WI38 (cell line): Measurements from ENCODE around the gene TMC6.

Experiments used
- H3K4me3 ChIP-seq: 2 replicates; pipeline ENCODE4 v1.5.1; 2011; ENCODE audit warnings: low read depth, mild to moderate bottlenecking, control low read depth, low read length
- CTCF ChIP-seq: IDR thresholded peaks from 2 replicates; pipeline ENCODE4 v1.5.1; 2012; ENCODE audit warnings: low read depth, mild to moderate bottlenecking, control low read depth, low read length

The TMC6 gene

GRCh38 chr17:78128551-78129350 lies at the start of gene TMC6:
TSS of gene TMC6 (minus strand) at chr17:78128755. CDS start at chr17:78126832, 1,923 bp downstream.
- no peak for TF ChIP-seq CTCF
- peak within 1 kb of the TSS; percentile 35 for H3K4me3 ChIP-seq

- no peak overlapping the region for H3K4me3 ChIP-seq
- TF ChIP-seq CTCF: peak; percentile 74
Measured at GRCh38 chr17:78176548-78177025, 48.0 kb upstream of the TMC6 start.

GRCh38 chr17:78175643-78175981 lies 47.1 kb upstream of the TMC6 start:
- no peak overlapping the region for H3K4me3 ChIP-seq
- no peak for TF ChIP-seq CTCF

GRCh38 chr17:78174870-78175642 lies 46.5 kb upstream of the TMC6 start:
- no peak for TF ChIP-seq CTCF
- no peak overlapping the region for H3K4me3 ChIP-seq

- H3K4me3 ChIP-seq: no peak overlapping the region
- TF ChIP-seq CTCF: no peak
Measured at GRCh38 chr17:78174346-78174869, 45.9 kb upstream of the TMC6 start.

- TF ChIP-seq CTCF: no peak
- no peak overlapping the region for H3K4me3 ChIP-seq
Measured at GRCh38 chr17:78173097-78173715, 44.7 kb upstream of the TMC6 start.
